Endothelial cell (in vitro differentiated cells): ENCODE measurements around the gene KLHL7. TPM values are rescaled to one million over a fixed set of nuclear protein-coding genes. Genes with fewer than 3 reads are reported as not detected.

Experiments
- DNase-seq: peaks from one replicate; pipeline ENCODE4 v3.0.0; 2021; ENCODE audit warnings: low spot score
- H3K27ac Mint-ChIP-seq: one replicate; pipeline ENCODE4 v1.8.0; 2021; ENCODE audit warnings: mixed read lengths, inconsistent platforms; ENCODE audit not compliant: unreplicated experiment
- H3K27me3 Mint-ChIP-seq: one replicate; pipeline ENCODE4 v1.8.0; 2021; ENCODE audit warnings: mild to moderate bottlenecking, moderate library complexity, mixed read lengths, inconsistent platforms; ENCODE audit not compliant: unreplicated experiment
- H3K36me3 Mint-ChIP-seq: one replicate; pipeline ENCODE4 v1.8.0; 2021; ENCODE audit warnings: mild to moderate bottlenecking, low read depth, mixed read lengths, inconsistent platforms; ENCODE audit not compliant: unreplicated experiment
- H3K4me1 Mint-ChIP-seq: one replicate; pipeline ENCODE4 v1.8.0; 2021; ENCODE audit warnings: mild to moderate bottlenecking, mixed read lengths, inconsistent platforms; ENCODE audit not compliant: unreplicated experiment
- H3K4me3 Mint-ChIP-seq: one replicate; pipeline ENCODE4 v1.8.0; 2021; ENCODE audit warnings: mild to moderate bottlenecking, mixed read lengths, inconsistent platforms; ENCODE audit not compliant: unreplicated experiment
- H3K9me3 Mint-ChIP-seq: one replicate; pipeline ENCODE4 v1.8.0; 2021; ENCODE audit warnings: mixed read lengths, inconsistent platforms; ENCODE audit not compliant: unreplicated experiment
- total RNA-seq: library from RNA; stranded (reverse); fragmentation: NEBNext Ultra II Directional; extraction: Animal tissue kit (Norgen Biotek cat#: 25700); gene quantifications from one replicate; pipeline ENCODE4 v1.2.1, GENCODE V29; 2021; ENCODE audit not compliant: unreplicated experiment
- TF ChIP-seq, protein P1 (sequence below): fragments of 200-600 bp; sonication (generic); IDR thresholded peaks from one replicate; pipeline ENCODE4 v1.5.0; 2021; ENCODE audit warnings: antibody characterized with exemption; ENCODE audit not compliant: unreplicated experiment

Gene KLHL7
- total RNA-seq, 1 donor from 2014 or later: 44.8 TPM

DNA sequence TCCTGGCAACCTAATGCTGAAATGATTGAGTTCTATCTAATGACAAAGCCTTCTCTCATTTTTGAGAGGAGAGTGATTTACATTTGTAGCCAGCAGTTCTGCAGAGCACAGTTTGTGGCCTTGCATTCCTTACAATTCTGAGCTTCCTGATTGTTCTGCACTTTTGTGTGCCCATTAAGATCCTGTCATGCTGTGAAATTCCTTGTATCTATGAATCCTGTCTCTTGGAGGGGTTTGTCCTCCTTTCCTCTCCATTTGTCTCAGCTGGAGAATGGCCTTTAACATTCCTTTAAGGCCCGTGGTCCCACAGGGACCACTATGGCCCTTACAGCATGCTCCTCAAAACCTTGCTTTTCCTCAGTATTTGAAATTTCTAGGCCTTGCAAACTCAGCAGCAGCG, 10.4 kb downstream of the KLHL7 start:
- peak overlapping the region; percentile 33 for H3K4me3 Mint-ChIP-seq
- H3K9me3 Mint-ChIP-seq: no peaks in the 10 kb centered on the region
- H3K36me3 Mint-ChIP-seq: peaks cover 3% of the 10 kb centered on the region
- H3K27ac Mint-ChIP-seq: peak overlapping the region; percentile 6
- peaks cover 35% of the 10 kb centered on the region for H3K4me1 Mint-ChIP-seq
- DNase-seq: no peak
- TF ChIP-seq, protein P1, sequence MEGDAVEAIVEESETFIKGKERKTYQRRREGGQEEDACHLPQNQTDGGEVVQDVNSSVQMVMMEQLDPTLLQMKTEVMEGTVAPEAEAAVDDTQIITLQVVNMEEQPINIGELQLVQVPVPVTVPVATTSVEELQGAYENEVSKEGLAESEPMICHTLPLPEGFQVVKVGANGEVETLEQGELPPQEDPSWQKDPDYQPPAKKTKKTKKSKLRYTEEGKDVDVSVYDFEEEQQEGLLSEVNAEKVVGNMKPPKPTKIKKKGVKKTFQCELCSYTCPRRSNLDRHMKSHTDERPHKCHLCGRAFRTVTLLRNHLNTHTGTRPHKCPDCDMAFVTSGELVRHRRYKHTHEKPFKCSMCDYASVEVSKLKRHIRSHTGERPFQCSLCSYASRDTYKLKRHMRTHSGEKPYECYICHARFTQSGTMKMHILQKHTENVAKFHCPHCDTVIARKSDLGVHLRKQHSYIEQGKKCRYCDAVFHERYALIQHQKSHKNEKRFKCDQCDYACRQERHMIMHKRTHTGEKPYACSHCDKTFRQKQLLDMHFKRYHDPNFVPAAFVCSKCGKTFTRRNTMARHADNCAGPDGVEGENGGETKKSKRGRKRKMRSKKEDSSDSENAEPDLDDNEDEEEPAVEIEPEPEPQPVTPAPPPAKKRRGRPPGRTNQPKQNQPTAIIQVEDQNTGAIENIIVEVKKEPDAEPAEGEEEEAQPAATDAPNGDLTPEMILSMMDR: no peak
- H3K27me3 Mint-ChIP-seq: peaks cover 1% of the 10 kb centered on the region

DNA sequence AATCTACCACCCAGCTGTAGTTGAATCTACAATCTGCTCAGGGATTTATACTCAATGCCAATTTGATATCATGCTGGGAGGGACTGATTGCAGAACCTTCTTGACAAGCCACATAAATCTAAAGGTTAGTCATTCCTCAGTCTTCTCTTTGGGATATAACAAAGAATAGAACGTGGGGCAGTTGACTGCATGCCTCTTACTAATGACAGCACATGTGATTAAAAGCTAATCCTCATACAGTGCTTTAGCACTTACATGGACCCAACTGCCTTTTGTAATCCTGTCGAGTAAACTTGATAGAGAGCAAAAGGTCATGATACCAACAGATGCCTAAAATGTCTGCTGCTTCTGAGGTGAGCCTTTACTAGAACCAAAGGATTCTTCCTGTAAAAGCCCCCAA, 12.3 kb downstream of the KLHL7 start:
- no peak overlapping the region for H3K27ac Mint-ChIP-seq
- DNase-seq: no peak
- no peak overlapping the region for H3K4me3 Mint-ChIP-seq
- TF ChIP-seq, protein P1: no peak
- H3K36me3 Mint-ChIP-seq: peaks cover 3% of the 10 kb centered on the region
- H3K27me3 Mint-ChIP-seq: no peaks in the 10 kb centered on the region
- no peaks in the 10 kb centered on the region for H3K9me3 Mint-ChIP-seq
- peaks cover 30% of the 10 kb centered on the region for H3K4me1 Mint-ChIP-seq

DNA sequence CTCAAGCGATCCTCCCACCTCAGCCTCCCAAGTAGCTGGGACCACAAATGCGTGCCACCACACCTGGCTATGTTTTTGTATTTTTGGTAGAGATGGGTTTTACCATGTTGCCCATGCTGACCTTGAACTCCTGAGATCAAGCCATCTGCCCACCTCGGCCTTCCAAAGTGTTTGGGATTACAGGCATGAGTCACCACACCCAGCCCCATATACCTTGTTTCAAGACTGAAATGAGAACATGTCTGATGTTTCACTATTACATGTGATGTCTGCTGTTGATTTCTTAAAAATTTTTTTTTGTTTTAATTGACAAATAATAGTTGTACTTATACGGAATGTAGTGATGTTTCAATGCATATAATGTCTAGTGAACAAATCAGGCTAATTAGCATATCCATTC, 14.5 kb downstream of the KLHL7 start:
- Mint-ChIP-seq H3K27ac (no peak overlapping the region), H3K4me1 (peaks cover 23% of the 10 kb centered on the region), H3K27me3 (no peaks in the 10 kb centered on the region), H3K9me3 (no peaks in the 10 kb centered on the region), H3K4me3 (no peak overlapping the region), H3K36me3 (peaks cover 7% of the 10 kb centered on the region)
- no peak for DNase-seq
- TF ChIP-seq, protein P1: no peak

DNA sequence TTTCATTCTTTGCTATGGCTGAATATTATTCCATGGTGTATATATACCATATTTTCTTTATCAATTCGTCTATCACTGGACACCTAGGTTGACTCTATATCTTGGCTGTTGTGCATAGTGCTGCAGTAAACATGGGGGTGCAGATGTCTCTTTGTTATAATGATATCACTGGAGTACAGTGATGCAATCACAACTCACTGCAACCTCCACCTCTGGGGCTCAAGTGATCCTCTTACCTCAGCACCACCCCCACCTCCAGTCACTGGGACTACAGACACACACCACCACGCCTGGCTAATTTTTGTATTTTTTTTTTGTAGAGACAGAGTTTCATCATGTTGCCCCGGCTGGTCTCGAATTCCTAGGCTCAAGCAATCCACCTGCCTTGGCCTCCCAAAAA, 15.6 kb downstream of the KLHL7 start:
- Mint-ChIP-seq H3K36me3 (peaks cover 11% of the 10 kb centered on the region), H3K27me3 (no peaks in the 10 kb centered on the region), H3K4me1 (peaks cover 14% of the 10 kb centered on the region), H3K4me3 (no peak overlapping the region), H3K9me3 (no peaks in the 10 kb centered on the region), H3K27ac (no peak overlapping the region)
- no peak for DNase-seq
- TF ChIP-seq, protein P1: no peak

DNA sequence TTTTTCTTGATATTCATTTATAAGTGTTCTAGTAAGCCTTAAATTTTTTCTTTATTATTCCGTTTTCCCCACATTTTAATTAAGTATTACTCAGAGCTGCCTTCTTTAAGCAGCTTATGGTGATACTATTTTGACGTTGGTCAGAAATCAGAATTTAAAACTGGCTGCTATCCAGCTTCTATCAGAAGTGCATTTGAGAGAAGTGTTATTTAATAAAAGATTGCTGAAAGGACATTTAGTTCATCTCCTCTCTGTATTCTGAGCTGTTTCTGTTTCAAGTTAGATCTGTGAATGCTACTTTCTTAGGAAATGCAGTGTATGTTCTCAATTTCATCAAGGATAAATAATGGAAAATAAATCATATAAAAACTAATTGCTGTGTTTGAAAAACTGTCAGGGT, 17.4 kb downstream of the KLHL7 start:
- TF ChIP-seq, protein P1: no peak

More for the DNA sequence above, 17.4 kb downstream of the KLHL7 start:
- no peak for DNase-seq
- H3K27ac Mint-ChIP-seq: no peak overlapping the region
- H3K36me3 Mint-ChIP-seq: peaks cover 15% of the 10 kb centered on the region
- H3K9me3 Mint-ChIP-seq: no peaks in the 10 kb centered on the region
- H3K4me1 Mint-ChIP-seq: peaks cover 4% of the 10 kb centered on the region
- no peaks in the 10 kb centered on the region for H3K27me3 Mint-ChIP-seq
- H3K4me3 Mint-ChIP-seq: no peak overlapping the region
